HepG2 (cell line): ENCODE results near the gene C1QTNF3.

Experiments used
- ATF2 ChIP-seq: sonication (generic); formaldehyde crosslinking; IDR thresholded peaks from 2 replicates; pipeline ENCODE4 v1.4.0; 2020; ENCODE audit warnings: missing genetic modification reagents
- CTCF ChIP-seq: sonication (generic); formaldehyde crosslinking; IDR thresholded peaks from 2 replicates; pipeline ENCODE4 v1.5.0; 2020; ENCODE audit warnings: mild to moderate bottlenecking, missing genetic modification reagents, moderate library complexity
- EP300 ChIP-seq, 3 experiments: sonication (generic) in 1 of 3; formaldehyde crosslinking in 1 of 3; IDR thresholded peaks; 2 replicates each; pipeline versions ENCODE4 v1.5.1 to v1.6.1; 2011 to 2020; ENCODE audit warnings: low read depth in 2 of 3, low read length in 2 of 3, borderline replicate concordance in 1 of 3, improper control_type of control experiment in 1 of 3, mild to moderate bottlenecking in 1 of 3, missing genetic modification reagents in 1 of 3, moderate library complexity in 1 of 3
- PHB2 ChIP-seq: fragments of 450-650 bp; IDR thresholded peaks from 2 replicates; pipeline ENCODE4 v1.6.1; 2018; ENCODE audit not compliant: partially characterized antibody
- RELA ChIP-seq: sonication (generic); formaldehyde crosslinking; IDR thresholded peaks from 2 replicates; pipeline ENCODE4 v1.4.0; 2020; ENCODE audit warnings: missing genetic modification reagents
- TMF1 ChIP-seq: sonication (generic); formaldehyde crosslinking; IDR thresholded peaks from 2 replicates; pipeline ENCODE4 v1.8.1; 2022; ENCODE audit warnings: low read depth, missing genetic modification reagents
- ZBTB10 ChIP-seq: sonication (generic); formaldehyde crosslinking; IDR thresholded peaks from 2 replicates; pipeline ENCODE4 v1.4.0; 2020; ENCODE audit warnings: missing genetic modification reagents, borderline replicate concordance
- ZNF543 ChIP-seq: sonication (generic); formaldehyde crosslinking; IDR thresholded peaks from 2 replicates; pipeline ENCODE4 v1.4.0; 2020; ENCODE audit warnings: mild to moderate bottlenecking, missing genetic modification reagents

GRCh38 chr5:34028349-34028748 is 14.7 kb downstream of the C1QTNF3 start:
- TF ChIP-seq CTCF (CRISPR knock-in tag) (no peak), ZNF543 (no peak), TMF1 (no peak), PHB2 (no peak), ATF2 (no peak), EP300 (IDR thresholded peaks at IDR 0.05; ENCODE audit: low read depth in 2 of 2, low read length in 2 of 2) (no peak), EP300 (CRISPR knock-in tag; IDR thresholded peaks at IDR 0.05; ENCODE audit: borderline replicate concordance) (no peak), RELA (no peak), ZBTB10 (CRISPR knock-in tag) (no peak)
